ENCODE measurements around the gene CKS1B. TPM values are rescaled to one million over a fixed set of nuclear protein-coding genes. Genes with fewer than 3 reads are reported as not detected.
A peak's percentile ranks its signal among the peaks of the same experiment; 100 is the strongest.

Gene CKS1B
- total and polyA plus RNA-seq, 2 donors (not counting 1 experiment from before 2014, with no cell fraction given): 16.8 to 33.0 TPM

- Mint-ChIP-seq H3K9me3 (ENCODE audit: insufficient read depth) (no peaks in the 10 kb centered on the region), H3K4me3 (no peak overlapping the region), H3K27me3 (no peaks in the 10 kb centered on the region), H3K4me1 (peaks cover 78% of the 10 kb centered on the region), H3K27ac (peak overlapping the region; percentile 83)
- CTCF ChIA-PET: interaction anchor here (1.6 to 17.4 kb wide), 3 partner anchors 12 to 49 kb away, joined by 3 to 295 read pairs (median 4); partner anchors contain the start of genes LENEP and ZBTB7B
- peak overlapping the region; percentile 22 for H3K4me2 ChIP-seq (replicated peaks; ENCODE audit: low read depth, low read length, poor library complexity, severe bottlenecking)
- no peak overlapping the region for H2AFZ ChIP-seq (ENCODE audit: insufficient read depth, low read depth, low read length, poor library complexity, severe bottlenecking)
- no peaks in the 10 kb centered on the region for H3K27me3 ChIP-seq (replicated peaks in 1 of 4; ENCODE audit: control extremely low read depth in 1 of 4, control insufficient read depth in 3 of 4, insufficient read depth in 4 of 4, low read length in 3 of 4)
- DNase-seq (no peak), ATAC-seq (ENCODE audit: low read depth) (no peak)
- H3K79me2 ChIP-seq (ENCODE audit: control insufficient read depth, insufficient read depth, low read length): peaks cover 29% of the 10 kb centered on the region
- TF ChIP-seq EZH2 (IDR thresholded peaks at IDR 0.05; ENCODE audit: borderline replicate concordance, insufficient read depth, low read depth, low read length, poor library complexity, severe bottlenecking): no peak
- TF ChIP-seq CTCF (IDR thresholded peaks at IDR 0.05): no peak
- H3K36me3 ChIP-seq (replicated peaks in 1 of 2; ENCODE audit: control extremely low read depth in 1 of 2, control insufficient read depth in 1 of 2, extremely low read depth in 1 of 2, insufficient read depth in 2 of 2, low read length in 1 of 2): peaks cover 0 to 29% of the 10 kb centered on the region in 2 experiments
- 61% methylated on average over 3 of the region's 9 CpGs for WGBS (ENCODE audit: insufficient coverage)
- H3K4me1 ChIP-seq (ENCODE audit: control insufficient read depth in 2 of 2, insufficient read depth in 2 of 2, low read length in 2 of 2): peaks cover 92 to 100% of the 10 kb centered on the region in 2 donors
- no peak overlapping the region for H3K4me3 ChIP-seq (ENCODE audit: control extremely low read depth in 1 of 5, extremely low read depth in 1 of 5, insufficient read depth in 1 of 5, low read depth in 2 of 5, low read length in 4 of 5)
- POLR2A ChIA-PET: interaction anchor here (0.6 to 6.0 kb wide), 5 partner anchors 10 to 128 kb away, joined by 3 to 74 read pairs (median 5); partner anchors contain the start of gene ZBTB7B
- no peak overlapping the region for H3K9ac ChIP-seq (ENCODE audit: low read length)
- intact Hi-C loops (cut with micrococcal nuclease): no loop called here
- peak overlapping the region in 1 of 2 donors; percentile 48 for H3K27ac ChIP-seq (ENCODE audit: low read length in 2 of 2)
- H4K20me1 ChIP-seq (ENCODE audit: control insufficient read depth, insufficient read depth, low read length, poor library complexity, severe bottlenecking): peaks cover 24% of the 10 kb centered on the region
- H3K9me3 ChIP-seq (ENCODE audit: control extremely low read depth in 1 of 3, control insufficient read depth in 2 of 3, insufficient read depth in 1 of 3, low read length in 2 of 3): no peaks in the 10 kb centered on the region
Measured at GRCh38 chr1:155012026-155012546, 37.6 kb downstream of the CKS1B start.

Measured in B cell (primary cell).